ENCODE measurements around the gene NDUFS2. TPM values are rescaled to one million over a fixed set of nuclear protein-coding genes. Genes with fewer than 3 reads are reported as not detected.

Gene NDUFS2
- total and polyA plus RNA-seq, 9 of the 15 experiments (the other 6 are each of a cell fraction or from before 2014, with no cell fraction given), result 70.0 to 176 (median 141) TPM

- TF ChIP-seq ZNF175 (CRISPR knock-in tag; IDR thresholded peaks at IDR 0.05; ENCODE audit: low read depth) (peak; percentile 11; the same call in 1 of the 2 replicates), BRD9 (IDR thresholded peaks at IDR 0.05; ENCODE audit: low read depth, partially characterized antibody) (peak; percentile 37), NFYB (IDR thresholded peaks at IDR 0.05; ENCODE audit: extremely low read depth, insufficient read length) (no peak), CHD2 (IDR thresholded peaks at IDR 0.05; ENCODE audit: low read depth, low read length) (no peak), GABPA (tag; conservative IDR thresholded peaks at IDR 0.05; ENCODE audit: low read depth) (0 out of 2 replicates have a peak, but pooled peaks have one; percentile 27)
Observed at GRCh38 chr1:161177936-161178244, 24.3 kb upstream of the NDUFS2 start (continued).

GRCh38 chr1:161179698-161180097 lies 22.5 kb upstream of the NDUFS2 start:
- H4K20me1 ChIP-seq (replicated peaks; ENCODE audit: control insufficient read depth, insufficient read depth, low read length), result no peaks in the 10 kb centered on the region
- H3K4me2 ChIP-seq (ENCODE audit: insufficient read depth, low read length), result no peak overlapping the region
- H3K36me3 ChIP-seq (ENCODE audit: control insufficient read depth, insufficient read depth, low read length), result peaks cover 18% of the 10 kb centered on the region
- H3K9me3 ChIP-seq (replicated peaks; ENCODE audit: control insufficient read depth, insufficient read depth, low read depth, low read length), result no peaks in the 10 kb centered on the region
- 76% methylated on average over 3 of the region's 3 CpGs for WGBS (ENCODE audit: insufficient coverage, low coverage, missing lambda C conversion rate)
- H3K9me1 ChIP-seq (ENCODE audit: control insufficient read depth, insufficient read depth, low read length), result no peaks in the 10 kb centered on the region
- H3K79me2 ChIP-seq (ENCODE audit: control insufficient read depth, insufficient read depth, low read length), result peaks cover 26% of the 10 kb centered on the region
- no peak overlapping the region for H3K4me3 ChIP-seq
- CTCF ChIA-PET (ENCODE audit: low intra/inter-chr PET ratio), result interaction anchor here (0.6 kb wide), 1 partner anchor 946 kb away, joined by 3 read pairs; no protein-coding TSS in a partner anchor
- in situ Hi-C loops (cut with MboI), result no loop called here
- FAIRE-seq (no peak), ATAC-seq (no peak), DNase-seq (ENCODE audit: extremely low read depth in 1 of 4, low spot score in 3 of 4) (no peak)
- POLR2A ChIA-PET, result no interaction called here
- no peak overlapping the region for H3K27ac ChIP-seq (ENCODE audit: extremely low read depth, low read depth, low read length)
- H3K4me1 ChIP-seq (replicated peaks in 1 of 2; ENCODE audit: control insufficient read depth in 2 of 2, insufficient read depth in 2 of 2, low read length in 2 of 2), result peaks cover 27 to 41% of the 10 kb centered on the region in 2 experiments; a peak in 4 of 5 replicates
- no TSS peak for BruUV-seq (replicated peaks)
- no peak overlapping the region for H2AFZ ChIP-seq (ENCODE audit: low read depth, low read length)
- intact Hi-C loops (cut with micrococcal nuclease), result loop anchor here (10.0 kb wide), 1 partner anchor 345 kb away; no protein-coding TSS in a partner anchor
- no peaks in the 10 kb centered on the region for H3K27me3 ChIP-seq (ENCODE audit: control insufficient read depth in 2 of 2, insufficient read depth in 2 of 2, low read length in 2 of 2)
- H3K9ac ChIP-seq (ENCODE audit: insufficient read depth in 1 of 2, low read depth in 2 of 2, low read length in 2 of 2), result no peak overlapping the region
- TF ChIP-seq ZKSCAN1 (IDR thresholded peaks at IDR 0.05; ENCODE audit: low read depth, low read length), result no peak
- no peak for TF ChIP-seq MXD1 (CRISPR knock-in tag; IDR thresholded peaks at IDR 0.05; ENCODE audit: borderline replicate concordance, poor library complexity, severe bottlenecking)
- TF ChIP-seq ZNF551 (CRISPR knock-in tag; IDR thresholded peaks at IDR 0.05), result no peak
- no peak for TF ChIP-seq RBFOX2 (IDR thresholded peaks at IDR 0.05; ENCODE audit: low read depth, low read length)
- TF ChIP-seq SREBF1 (IDR thresholded peaks at IDR 0.05; ENCODE audit: borderline replicate concordance, low read depth, low read length), result no peak
- TF ChIP-seq MITF (IDR thresholded peaks at IDR 0.05), result no peak
- no peak for TF ChIP-seq KDM2B (CRISPR knock-in tag; IDR thresholded peaks at IDR 0.05)
- TF ChIP-seq SRSF3 (IDR thresholded peaks at IDR 0.05; ENCODE audit: insufficient read depth, low read length), result no peak
- TF ChIP-seq GATAD2B (IDR thresholded peaks at IDR 0.05; ENCODE audit: borderline replicate concordance), result no peak
